HEK293 (cell line): ENCODE data around the gene NEMP1.
"Not testable (repeated sequence)": the region's sequence is repeated elsewhere in the genome, so short reads cannot be mapped to it uniquely, and the experiment has no call there.

Experiments used
- CTCF ChIA-PET: fragments of 350-600 bp; formaldehyde crosslinking; extraction: SDS; loops from one replicate; lab custom pipeline; 2021; ENCODE audit warnings: antibody characterized with exemption; lab: Yijun Ruan, JAX
- POLR2A ChIA-PET: fragments of 300-600 bp; formaldehyde crosslinking; extraction: SDS; loops from one replicate; lab custom pipeline; 2020; ENCODE audit warnings: antibody characterized with exemption, inconsistent platforms; lab: Yijun Ruan, JAX
- H3K27ac ChIP-seq: fragments of 200-500 bp; sonication (Bioruptor generic); 2 replicates; pipeline ENCODE4 v1.5.1; 2014; ENCODE audit warnings: low read depth, low read length, control low read depth, inconsistent platforms; ENCODE audit errors: extremely low read depth
- H3K36me3 ChIP-seq, 2 experiments: fragments of 200-500 bp in 1 of 2; sonication (Bioruptor generic) in 1 of 2; 1 replicate in 1 of 2; 2 replicates in 1 of 2; pipeline ENCODE4 v1.5.1; 2014 to 2017; ENCODE audit warnings: inconsistent platforms in 2 of 2, low read length in 2 of 2; ENCODE audit not compliant: control insufficient read depth in 2 of 2, insufficient read depth in 1 of 2
- H3K4me1 ChIP-seq: fragments of 200-500 bp; sonication (Bioruptor generic); 2 replicates; pipeline ENCODE4 v1.5.1; 2014; ENCODE audit warnings: mild to moderate bottlenecking, low read length, inconsistent platforms; ENCODE audit not compliant: control insufficient read depth, insufficient read depth
- H3K4me3 ChIP-seq: 2 replicates; pipeline ENCODE4 v1.5.1; 2011; ENCODE audit warnings: low read depth, mild to moderate bottlenecking, control low read depth, low read length, moderate library complexity
- H3K9me3 ChIP-seq: fragments of 200-500 bp; sonication (Bioruptor generic); 2 replicates; pipeline ENCODE4 v1.5.1; 2014; ENCODE audit warnings: low read depth, low read length, inconsistent platforms; ENCODE audit not compliant: control insufficient read depth, insufficient read depth
- CTCF ChIP-seq: fragments of 450-650 bp; formaldehyde crosslinking; IDR thresholded peaks from 2 replicates; pipeline ENCODE4 v1.5.1; 2016; ENCODE audit warnings: missing biosample characterization, missing genetic modification characterization
- MZF1 ChIP-seq: fragments of 450-650 bp; formaldehyde crosslinking; IDR thresholded peaks from 2 replicates; pipeline ENCODE4 v1.5.1; 2017; ENCODE audit warnings: missing biosample characterization, missing genetic modification characterization, borderline replicate concordance
- SETDB1 ChIP-seq: IDR thresholded peaks from one replicate; pipeline ENCODE4 v1.6.1; 2017; ENCODE audit warnings: mild to moderate bottlenecking, low read length, moderate library complexity, mixed read lengths; ENCODE audit not compliant: insufficient read length
- WT1 ChIP-seq: fragments of 450-650 bp; formaldehyde crosslinking; IDR thresholded peaks from 2 replicates; pipeline ENCODE4 v1.5.1; 2016; ENCODE audit warnings: missing biosample characterization, missing genetic modification characterization
- ZBTB8A ChIP-seq: fragments of 450-650 bp; formaldehyde crosslinking; IDR thresholded peaks from 2 replicates; pipeline ENCODE4 v1.5.1; 2016; ENCODE audit warnings: missing biosample characterization, missing genetic modification characterization
- ZFHX2 ChIP-seq: fragments of 450-650 bp; formaldehyde crosslinking; conservative IDR thresholded peaks from 2 replicates; pipeline ENCODE4 v1.5.1; 2016; ENCODE audit warnings: missing biosample characterization, missing genetic modification characterization
- ZNF114 ChIP-seq: fragments of 450-650 bp; formaldehyde crosslinking; IDR thresholded peaks from 2 replicates; pipeline ENCODE4 v1.5.0; 2017; ENCODE audit warnings: missing biosample characterization, missing genetic modification characterization
- ZNF2 ChIP-seq: fragments of 450-650 bp; formaldehyde crosslinking; IDR thresholded peaks from 2 replicates; pipeline ENCODE4 v1.5.1; 2016; ENCODE audit warnings: missing biosample characterization, missing genetic modification characterization
- ZNF239 ChIP-seq: fragments of 450-650 bp; formaldehyde crosslinking; IDR thresholded peaks from 2 replicates; pipeline ENCODE4 v1.5.1; 2016; ENCODE audit warnings: missing biosample characterization, missing genetic modification characterization
- ZNF416 ChIP-seq: fragments of 450-650 bp; formaldehyde crosslinking; IDR thresholded peaks from 2 replicates; pipeline ENCODE4 v1.5.1; 2016; ENCODE audit warnings: missing biosample characterization, missing genetic modification characterization
- ZNF488 ChIP-seq: fragments of 450-650 bp; formaldehyde crosslinking; IDR thresholded peaks from 2 replicates; pipeline ENCODE4 v1.5.1; 2016; ENCODE audit warnings: missing biosample characterization, missing genetic modification characterization
- ZNF639 ChIP-seq: fragments of 450-650 bp; formaldehyde crosslinking; IDR thresholded peaks from 2 replicates; pipeline ENCODE4 v1.5.1; 2016; ENCODE audit warnings: missing biosample characterization, missing genetic modification characterization
- ZNF654 ChIP-seq: fragments of 450-650 bp; formaldehyde crosslinking; IDR thresholded peaks from 2 replicates; pipeline ENCODE4 v1.5.1; 2016; ENCODE audit warnings: low read depth, missing biosample characterization, missing genetic modification characterization
- ZNF664 ChIP-seq: fragments of 450-650 bp; formaldehyde crosslinking; IDR thresholded peaks from 2 replicates; pipeline ENCODE4 v1.5.1; 2016; ENCODE audit warnings: missing biosample characterization, missing genetic modification characterization
- ZNF677 ChIP-seq: fragments of 450-650 bp; IDR thresholded peaks from 2 replicates; pipeline ENCODE4 v1.5.0; 2018; ENCODE audit warnings: missing biosample characterization, mild to moderate bottlenecking, missing genetic modification characterization, moderate library complexity
- ZSCAN5A ChIP-seq: fragments of 450-650 bp; formaldehyde crosslinking; IDR thresholded peaks from 2 replicates; pipeline ENCODE4 v1.5.1; 2016; ENCODE audit warnings: missing biosample characterization, missing genetic modification characterization

Gene NEMP1

GRCh38 chr12:57126061-57126460 is 47.5 kb upstream of the NEMP1 start:
- CTCF ChIA-PET = interaction anchor here (0.6 to 8.9 kb wide), 8 partner anchors 11 to 982 kb away, joined by 3 to 259 read pairs (median 22); partner anchors contain the start of gene STAT6
- TF ChIP-seq MZF1 (tag by site-specific recombination) (no peak), ZNF677 (tag by site-specific recombination) (no peak), ZSCAN5A (no peak)
- H3K4me1 ChIP-seq = peaks cover 10% of the 10 kb centered on the region

GRCh38 chr12:57124261-57124877 is 45.8 kb upstream of the NEMP1 start:
- Histone ChIP-seq H3K27ac (no peak overlapping the region), H3K36me3 (no peaks in the 10 kb centered on the region), H3K4me3 (no peak overlapping the region), H3K4me1 (peaks cover 10% of the 10 kb centered on the region), H3K9me3 (no peaks in the 10 kb centered on the region)
- ChIA-PET POLR2A (interaction anchor here (0.7 to 1.0 kb wide), 2 partner anchors 12 to 51 kb away, joined by 3 to 7 read pairs; no protein-coding TSS in a partner anchor), CTCF (interaction anchor here (0.5 to 8.9 kb wide), 46 partner anchors 9 to 365 kb away, joined by 3 to 259 read pairs (median 5); partner anchors contain the start of genes STAC3 and STAT6)
- 0 out of 2 replicates have a peak, but pooled peaks have one; percentile 30 for TF ChIP-seq ZNF2 (tag by site-specific recombination)
- TF ChIP-seq ZNF239 (tag by site-specific recombination) = no peak
- peak; percentile 62; the same call in 1 of the 2 replicates for TF ChIP-seq CTCF (tag by site-specific recombination)
- TF ChIP-seq ZBTB8A (tag by site-specific recombination) = peak; percentile 36; the same call in 1 of the 2 replicates
- peak; percentile 69 for TF ChIP-seq ZNF654 (tag by site-specific recombination)
- TF ChIP-seq ZFHX2 (tag by site-specific recombination) = peak; percentile 46
- TF ChIP-seq ZNF488 = no peak
- no peak for TF ChIP-seq ZNF639 (tag by site-specific recombination)
- peak; percentile 49 for TF ChIP-seq ZNF664 (tag by site-specific recombination)

More at GRCh38 chr12:57126061-57126460, 47.5 kb upstream of the NEMP1 start:
- Histone ChIP-seq H3K27ac (no peak overlapping the region), H3K9me3 (no peaks in the 10 kb centered on the region), H3K36me3 (no peaks in the 10 kb centered on the region), H3K4me3 (no peak overlapping the region)
- POLR2A ChIA-PET = interaction anchor here (2.6 kb wide), 1 partner anchor 14 kb away, joined by 27 read pairs; the partner anchor contains the start of gene STAT6

- H3K4me3 ChIP-seq = no peak overlapping the region
- peaks cover 9% of the 10 kb centered on the region for H3K4me1 ChIP-seq
- no peaks in the 10 kb centered on the region for H3K9me3 ChIP-seq
- H3K27ac ChIP-seq = no peak overlapping the region
- CTCF ChIA-PET = interaction anchor here (0.6 to 8.9 kb wide), 37 partner anchors 8 to 362 kb away, joined by 3 to 259 read pairs (median 6); partner anchors contain the start of genes STAC3 and STAT6
- no peaks in the 10 kb centered on the region for H3K36me3 ChIP-seq
- POLR2A ChIA-PET = interaction anchor here (1.0 kb wide), 1 partner anchor 12 kb away, joined by 7 read pairs; no protein-coding TSS in a partner anchor
- TF ChIP-seq ZNF416 (tag by site-specific recombination) (no peak), SETDB1 (peak; percentile 76), ZNF114 (peak; percentile 69; the same call in 1 of the 2 replicates), ZFHX2 (tag by site-specific recombination) (no peak), WT1 (tag by site-specific recombination) (no peak)
These were observed 45.2 kb upstream of the NEMP1 start for GRCh38 chr12:57123813-57124212.

GRCh38 chr12:57120718-57121117 is 42.1 kb upstream of the NEMP1 start:
- H3K36me3 ChIP-seq, H3K9me3 ChIP-seq, H3K4me3 ChIP-seq, H3K4me1 ChIP-seq, H3K27ac ChIP-seq: not testable (repeated sequence)
- CTCF ChIA-PET = interaction anchor here (0.6 to 8.9 kb wide), 8 partner anchors 9 to 156 kb away, joined by 3 to 259 read pairs (median 6); partner anchors contain the start of gene STAT6
- POLR2A ChIA-PET = interaction anchor here (0.7 kb wide), 1 partner anchor 13 kb away, joined by 3 read pairs; no protein-coding TSS in a partner anchor
